Measurements from ENCODE around the gene DUSP16. TPM values are rescaled to one million over a fixed set of nuclear protein-coding genes. Genes with fewer than 3 reads are reported as not detected.

Gene DUSP16
- total and polyA plus RNA-seq, 2 of the 8 experiments (the other 6 are each of a cell fraction or from before 2014, with no cell fraction given), result 31.6 to 55.9 TPM

GRCh38 chr12:12611512-12612306 is 49.0 kb upstream of the DUSP16 start, which contains the start of gene CREBL2:
TSS of gene CREBL2 (plus strand) at chr12:12611876. CDS start at chr12:12612173, 297 bp downstream.
- H3K27me3 ChIP-seq (replicated peaks in 1 of 4; ENCODE audit: control insufficient read depth in 3 of 4, extremely low read depth in 1 of 4, insufficient read depth in 3 of 4, low read length in 3 of 4), result no peaks in the 10 kb centered on the region
- CTCF ChIA-PET (ENCODE audit: partially characterized antibody), result interaction anchor here (0.6 to 2.3 kb wide), 6 partner anchors 10 to 70 kb away, joined by 3 to 9 read pairs (median 3); no protein-coding TSS in a partner anchor
- 0 out of 2 replicates have a peak, but pooled peaks cover 4% of the 10 kb centered on the region for H3K23me2 ChIP-seq (ENCODE audit: low read depth, low read length)
- DNase-seq (ENCODE audit: low read depth in 1 of 2, low spot score in 2 of 2) (peak; percentile 80 to 85), FAIRE-seq (peak; percentile 28)
- H4K8ac ChIP-seq (ENCODE audit: extremely low read depth, insufficient read depth, low read length), result peak within 1 kb of the TSS; percentile 46
- POLR2A ChIA-PET (ENCODE audit: partially characterized antibody), result interaction anchor here (0.6 to 1.9 kb wide), 5 partner anchors 9 to 232 kb away, joined by 3 to 4 read pairs (median 3); no protein-coding TSS in a partner anchor
- no peaks in the 10 kb centered on the region; the same call in 1 of the 2 replicates for H3K79me1 ChIP-seq (ENCODE audit: low read depth, low read length)
- no peak within 1 kb of the TSS for H2BK120ac ChIP-seq (replicated peaks; ENCODE audit: low read depth, low read length)
- H3K18ac ChIP-seq (ENCODE audit: extremely low read depth, low read length), result peak within 1 kb of the TSS; percentile 44
- H3K9ac ChIP-seq (replicated peaks in 1 of 4; ENCODE audit: extremely low read depth in 1 of 4, low read depth in 3 of 4, low read length in 3 of 4), result peak within 1 kb of the TSS; percentile 62 to 75 (median 65)
- no peaks in the 10 kb centered on the region for H3K9me3 ChIP-seq (ENCODE audit: insufficient read depth in 2 of 2, low read depth in 1 of 2, low read length in 1 of 2)
- H4K5ac ChIP-seq (ENCODE audit: insufficient read length, low read depth, low read length), result peak within 1 kb of the TSS; percentile 66
- H2AFZ ChIP-seq (ENCODE audit: low read length), result peak within 1 kb of the TSS; percentile 43
- no peak within 1 kb of the TSS for H3K14ac ChIP-seq (ENCODE audit: insufficient read length)
- H3K4me2 ChIP-seq (ENCODE audit: insufficient read depth in 1 of 2, low read depth in 2 of 2, low read length in 2 of 2), result peak within 1 kb of the TSS; percentile 74 to 83
- no peak within 1 kb of the TSS for H2AK5ac ChIP-seq (ENCODE audit: low read depth, low read length)
- H3K79me2 ChIP-seq (ENCODE audit: control insufficient read depth in 1 of 2, insufficient read depth in 2 of 2, low read length in 2 of 2), result peaks cover 0 to 5% of the 10 kb centered on the region in 2 experiments; a peak in 1 of 4 replicates
- no peak within 1 kb of the TSS for H3K23ac ChIP-seq (ENCODE audit: insufficient read length)
- peak within 1 kb of the TSS; percentile 55 to 82 (median 74) for H3K4me3 ChIP-seq (ENCODE audit: extremely low read depth in 1 of 4, insufficient read depth in 2 of 4, low read depth in 3 of 4, low read length in 4 of 4)
- peak within 1 kb of the TSS; percentile 85 for H2BK5ac ChIP-seq (ENCODE audit: low read depth, low read length)
- H3K36me3 ChIP-seq (ENCODE audit: control insufficient read depth in 2 of 4, insufficient read depth in 4 of 4, low read length in 3 of 4), result 0 out of 8 replicates have a peak, but pooled peaks cover 0 to 2% (median 0%) of the 10 kb centered on the region in 4 experiments
- no peak within 1 kb of the TSS for H2BK20ac ChIP-seq (ENCODE audit: low read length)
- H3K4me1 ChIP-seq (replicated peaks in 1 of 4; ENCODE audit: control insufficient read depth in 3 of 4, insufficient read depth in 4 of 4, low read length in 3 of 4), result peaks cover 0 to 2% (median 0%) of the 10 kb centered on the region in 4 experiments; a peak in 2 of 7 replicates
- no peak within 1 kb of the TSS; the same call in 1 of the 2 replicates for H2BK15ac ChIP-seq (ENCODE audit: low read length)
- no peak within 1 kb of the TSS for H2BK12ac ChIP-seq (ENCODE audit: low read depth, low read length)
- no peak within 1 kb of the TSS for H3K4ac ChIP-seq (replicated peaks; ENCODE audit: insufficient read length, low read depth, low read length)
- WGBS, 2 experiments (ENCODE audit: extremely low coverage in 1 of 2, insufficient coverage in 1 of 2, insufficient read length in 1 of 2, insufficient replicate concordance in 2 of 2, low coverage in 1 of 2, low lambda C conversion rate in 2 of 2, missing lambda C conversion rate in 1 of 2), result 4% methylated on average over 42 of the region's 51 CpGs; no CpG with 5 or more reads in 1 of the 2 experiments
- peak within 1 kb of the TSS; percentile 78 for H3K27ac ChIP-seq (ENCODE audit: low read depth, low read length)
- no peak within 1 kb of the TSS for H3K56ac ChIP-seq (replicated peaks; ENCODE audit: insufficient read length, low read depth, low read length)
- no peaks in the 10 kb centered on the region for H4K20me1 ChIP-seq (replicated peaks in 1 of 2; ENCODE audit: control insufficient read depth in 1 of 2, insufficient read depth in 2 of 2, low read length in 2 of 2)
- H4K91ac ChIP-seq (replicated peaks; ENCODE audit: insufficient read length, low read length), result no peak within 1 kb of the TSS
- TF ChIP-seq SIRT6 (IDR thresholded peaks at IDR 0.05; ENCODE audit: low read length) (no peak), E2F6 (IDR thresholded peaks at IDR 0.05) (no peak), CBX8 (IDR thresholded peaks at IDR 0.05; ENCODE audit: borderline replicate concordance, low read depth, low read length) (no peak), ZNF274 (IDR thresholded peaks at IDR 0.05; ENCODE audit: borderline replicate concordance, extremely low read depth, low read length) (no peak), TAF7 (optimal IDR thresholded peaks at IDR 0.05; ENCODE audit: borderline replicate concordance, low read depth, low read length) (peak; percentile 57), TBP (IDR thresholded peaks at IDR 0.05; ENCODE audit: low read depth, low read length) (peak; percentile 36; the same call in 1 of the 2 replicates), RAD21 (IDR thresholded peaks at IDR 0.05 in 1 of 2, conservative IDR thresholded peaks at IDR 0.05 in 1 of 2; ENCODE audit: low read depth in 2 of 2, low read length in 2 of 2) (peak; percentile 8 to 16; a peak in 1 of 4 replicates), TEAD4 (IDR thresholded peaks at IDR 0.05; ENCODE audit: low read depth, low read length) (peak; percentile 51; the same call in 1 of the 2 replicates), PHF8 (conservative IDR thresholded peaks at IDR 0.05; ENCODE audit: low read depth, low read length) (peak; percentile 55; the same call in 1 of the 2 replicates), GTF2F1 (IDR thresholded peaks at IDR 0.05; ENCODE audit: borderline replicate concordance, low read depth, low read length) (no peak)
